ENCODE results near the gene BCDIN3D.

BCDIN3D gene

DNA sequence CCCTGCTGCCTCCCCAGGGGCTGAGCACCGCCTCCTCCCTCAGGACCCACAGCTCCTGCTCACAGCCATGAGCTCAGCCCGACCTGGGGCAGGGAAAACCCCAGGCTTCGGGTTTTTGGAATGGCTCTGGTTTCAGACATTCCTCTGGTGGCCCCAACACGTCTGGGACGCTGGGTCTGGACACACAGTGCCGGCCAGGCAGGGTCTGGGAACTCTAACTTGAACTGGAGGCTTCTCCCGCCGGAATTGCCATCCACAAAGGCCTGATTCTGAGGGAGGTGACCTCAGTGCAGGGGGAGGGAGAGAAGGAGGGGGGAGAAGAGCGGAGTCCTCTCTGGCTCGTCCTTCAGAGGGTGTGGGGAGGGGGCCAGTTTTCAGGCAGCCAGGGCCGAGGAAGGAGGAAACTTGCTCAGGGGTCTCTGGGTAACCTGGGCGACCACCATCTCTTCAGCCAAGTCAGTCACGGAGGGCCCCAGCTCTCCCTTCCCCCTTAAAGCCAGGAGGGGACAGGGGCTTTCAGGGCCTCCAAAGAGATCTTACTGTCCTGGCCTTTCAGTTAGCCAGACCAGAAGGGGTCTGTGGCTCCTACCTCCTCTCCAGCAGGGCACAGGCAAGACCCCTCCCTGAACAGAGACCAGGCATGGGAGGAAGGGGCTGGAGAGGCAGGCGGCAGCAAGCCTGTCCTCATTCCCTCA, 34.1 kb downstream of the BCDIN3D start:
- no peaks in the 10 kb centered on the region for H3K27me3 ChIP-seq (ENCODE audit: control insufficient read depth, low read length)
- 0 out of 2 replicates have a peak, but pooled peaks cover 3% of the 10 kb centered on the region for H3K79me2 ChIP-seq (ENCODE audit: control insufficient read depth, low read length)
- no peak overlapping the region for H3K27ac ChIP-seq (ENCODE audit: low read depth, low read length)
- no peak overlapping the region for H3K4me3 ChIP-seq (ENCODE audit: low read length)
- H3K9me3 ChIP-seq (ENCODE audit: control insufficient read depth, insufficient read depth, low read length) = no peaks in the 10 kb centered on the region
- H4K20me1 ChIP-seq (ENCODE audit: control insufficient read depth, insufficient read depth, low read depth, low read length) = no peaks in the 10 kb centered on the region
- peaks cover 44% of the 10 kb centered on the region for H3K4me1 ChIP-seq (ENCODE audit: control insufficient read depth, low read length)
- H3K36me3 ChIP-seq (ENCODE audit: control insufficient read depth, low read length) = no peaks in the 10 kb centered on the region
- peaks cover 3% of the 10 kb centered on the region; the same call in 1 of the 2 replicates for H3F3A ChIP-seq (ENCODE audit: control insufficient read depth, insufficient read depth)
- no peak for TF ChIP-seq EZH2phosphoT487 (IDR thresholded peaks at IDR 0.05; ENCODE audit: borderline replicate concordance, low read length)
- TF ChIP-seq, protein P1, sequence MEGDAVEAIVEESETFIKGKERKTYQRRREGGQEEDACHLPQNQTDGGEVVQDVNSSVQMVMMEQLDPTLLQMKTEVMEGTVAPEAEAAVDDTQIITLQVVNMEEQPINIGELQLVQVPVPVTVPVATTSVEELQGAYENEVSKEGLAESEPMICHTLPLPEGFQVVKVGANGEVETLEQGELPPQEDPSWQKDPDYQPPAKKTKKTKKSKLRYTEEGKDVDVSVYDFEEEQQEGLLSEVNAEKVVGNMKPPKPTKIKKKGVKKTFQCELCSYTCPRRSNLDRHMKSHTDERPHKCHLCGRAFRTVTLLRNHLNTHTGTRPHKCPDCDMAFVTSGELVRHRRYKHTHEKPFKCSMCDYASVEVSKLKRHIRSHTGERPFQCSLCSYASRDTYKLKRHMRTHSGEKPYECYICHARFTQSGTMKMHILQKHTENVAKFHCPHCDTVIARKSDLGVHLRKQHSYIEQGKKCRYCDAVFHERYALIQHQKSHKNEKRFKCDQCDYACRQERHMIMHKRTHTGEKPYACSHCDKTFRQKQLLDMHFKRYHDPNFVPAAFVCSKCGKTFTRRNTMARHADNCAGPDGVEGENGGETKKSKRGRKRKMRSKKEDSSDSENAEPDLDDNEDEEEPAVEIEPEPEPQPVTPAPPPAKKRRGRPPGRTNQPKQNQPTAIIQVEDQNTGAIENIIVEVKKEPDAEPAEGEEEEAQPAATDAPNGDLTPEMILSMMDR (IDR thresholded peaks at IDR 0.05; ENCODE audit: low read depth, low read length, poor library complexity, severe bottlenecking) = no peak
- H3K4me2 ChIP-seq (ENCODE audit: low read length) = no peak overlapping the region
- H3K9me2 ChIP-seq (replicated peaks; ENCODE audit: control insufficient read depth, low read length) = no peaks in the 10 kb centered on the region

DNA sequence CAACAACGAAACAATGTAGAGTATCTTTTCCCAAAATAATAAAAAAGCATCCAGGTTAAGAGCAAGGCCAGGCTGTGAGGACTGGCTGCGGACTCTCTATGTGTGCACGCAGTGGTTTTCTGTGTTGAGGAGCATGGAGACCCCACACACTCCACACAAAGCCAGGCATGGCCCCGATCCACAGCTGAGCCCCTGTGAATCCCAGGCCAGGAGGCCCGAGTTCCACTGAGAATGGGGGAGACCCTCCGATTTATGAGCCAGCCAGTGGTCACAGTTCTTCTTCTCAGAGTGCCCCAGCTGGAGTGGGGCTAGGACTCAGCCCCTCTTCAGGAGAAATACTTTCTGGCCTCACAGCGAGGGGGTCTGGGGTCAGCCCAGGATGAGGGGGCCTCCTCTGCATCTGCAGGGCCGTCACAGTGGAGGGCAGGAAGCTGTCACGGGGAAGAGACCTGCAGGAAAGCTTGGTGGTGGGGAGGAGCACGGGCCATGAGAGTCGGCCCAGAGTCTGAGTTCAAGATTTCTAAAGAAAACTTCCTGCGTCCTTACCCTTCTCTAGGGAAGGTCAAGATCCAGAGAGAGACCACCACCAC, 34.8 kb downstream of the BCDIN3D start:
- Histone ChIP-seq H3K9me3 (ENCODE audit: control insufficient read depth, insufficient read depth, low read length) (no peaks in the 10 kb centered on the region), H3F3A (ENCODE audit: control insufficient read depth, insufficient read depth) (peaks cover 2% of the 10 kb centered on the region; the same call in 1 of the 2 replicates), H3K4me3 (ENCODE audit: low read length) (no peak overlapping the region), H3K27ac (ENCODE audit: low read depth, low read length) (no peak overlapping the region), H4K20me1 (ENCODE audit: control insufficient read depth, insufficient read depth, low read depth, low read length) (no peaks in the 10 kb centered on the region), H3K79me2 (ENCODE audit: control insufficient read depth, low read length) (0 out of 2 replicates have a peak, but pooled peaks cover 3% of the 10 kb centered on the region), H3K27me3 (ENCODE audit: control insufficient read depth, low read length) (no peaks in the 10 kb centered on the region), H3K4me1 (ENCODE audit: control insufficient read depth, low read length) (peaks cover 36% of the 10 kb centered on the region), H3K36me3 (ENCODE audit: control insufficient read depth, low read length) (no peaks in the 10 kb centered on the region), H3K9me2 (replicated peaks; ENCODE audit: control insufficient read depth, low read length) (no peaks in the 10 kb centered on the region), H3K4me2 (ENCODE audit: low read length) (no peak overlapping the region)
- no peak for TF ChIP-seq EZH2phosphoT487 (IDR thresholded peaks at IDR 0.05; ENCODE audit: borderline replicate concordance, low read length)
- TF ChIP-seq, protein P1 (IDR thresholded peaks at IDR 0.05; ENCODE audit: low read depth, low read length, poor library complexity, severe bottlenecking) = no peak

DNA sequence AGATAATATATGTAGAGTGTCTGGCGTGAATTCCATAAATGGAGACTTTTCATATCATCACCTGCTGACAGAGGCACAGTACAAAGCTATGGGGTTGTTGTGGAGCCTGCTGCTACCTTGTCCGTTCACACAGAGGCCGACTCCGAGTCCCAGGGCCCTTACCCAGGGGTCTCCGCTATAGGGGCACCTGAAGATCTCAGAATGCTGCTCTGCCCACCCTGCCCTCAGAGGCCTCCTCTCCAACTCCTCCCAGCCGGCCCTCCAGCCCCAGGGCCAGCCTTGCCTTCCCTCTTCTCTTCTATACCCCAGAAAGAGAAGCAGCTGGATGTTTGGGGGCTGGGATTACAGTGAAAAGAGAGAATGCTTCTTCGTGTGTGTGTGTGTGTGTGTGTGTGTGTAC, 36.0 kb downstream of the BCDIN3D start:
- Histone ChIP-seq H3F3A (ENCODE audit: control insufficient read depth, insufficient read depth) (no peaks in the 10 kb centered on the region), H3K4me2 (ENCODE audit: low read length) (no peak overlapping the region), H3K9me3 (ENCODE audit: control insufficient read depth, insufficient read depth, low read length) (no peaks in the 10 kb centered on the region), H3K4me1 (ENCODE audit: control insufficient read depth, low read length) (peaks cover 24% of the 10 kb centered on the region), H3K79me2 (ENCODE audit: control insufficient read depth, low read length) (0 out of 2 replicates have a peak, but pooled peaks cover 3% of the 10 kb centered on the region), H4K20me1 (ENCODE audit: control insufficient read depth, insufficient read depth, low read depth, low read length) (no peaks in the 10 kb centered on the region), H3K27ac (ENCODE audit: low read depth, low read length) (no peak overlapping the region), H3K4me3 (ENCODE audit: low read length) (no peak overlapping the region), H3K9me2 (replicated peaks; ENCODE audit: control insufficient read depth, low read length) (no peaks in the 10 kb centered on the region), H3K36me3 (ENCODE audit: control insufficient read depth, low read length) (no peaks in the 10 kb centered on the region), H3K27me3 (ENCODE audit: control insufficient read depth, low read length) (no peaks in the 10 kb centered on the region)
- no peak for TF ChIP-seq EZH2phosphoT487 (IDR thresholded peaks at IDR 0.05; ENCODE audit: borderline replicate concordance, low read length)
- TF ChIP-seq, protein P1 (IDR thresholded peaks at IDR 0.05; ENCODE audit: low read depth, low read length, poor library complexity, severe bottlenecking) = no peak

Data from DOHH2 (cell line).